ENCODE results near the gene CLPTM1.

DNA sequence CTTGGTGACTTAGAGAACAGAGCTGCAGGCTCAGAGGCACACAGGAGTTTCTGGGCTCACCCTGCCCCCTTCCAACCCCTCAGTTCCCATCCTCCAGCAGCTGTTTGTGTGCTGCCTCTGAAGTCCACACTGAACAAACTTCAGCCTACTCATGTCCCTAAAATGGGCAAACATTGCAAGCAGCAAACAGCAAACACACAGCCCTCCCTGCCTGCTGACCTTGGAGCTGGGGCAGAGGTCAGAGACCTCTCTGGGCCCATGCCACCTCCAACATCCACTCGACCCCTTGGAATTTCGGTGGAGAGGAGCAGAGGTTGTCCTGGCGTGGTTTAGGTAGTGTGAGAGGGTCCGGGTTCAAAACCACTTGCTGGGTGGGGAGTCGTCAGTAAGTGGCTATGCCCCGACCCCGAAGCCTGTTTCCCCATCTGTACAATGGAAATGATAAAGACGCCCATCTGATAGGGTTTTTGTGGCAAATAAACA lies 30.9 kb upstream of the CLPTM1 start:
- no peak for TF ChIP-seq POLR2AphosphoS5 (IDR thresholded peaks at IDR 0.05)
- TF ChIP-seq, protein P1, sequence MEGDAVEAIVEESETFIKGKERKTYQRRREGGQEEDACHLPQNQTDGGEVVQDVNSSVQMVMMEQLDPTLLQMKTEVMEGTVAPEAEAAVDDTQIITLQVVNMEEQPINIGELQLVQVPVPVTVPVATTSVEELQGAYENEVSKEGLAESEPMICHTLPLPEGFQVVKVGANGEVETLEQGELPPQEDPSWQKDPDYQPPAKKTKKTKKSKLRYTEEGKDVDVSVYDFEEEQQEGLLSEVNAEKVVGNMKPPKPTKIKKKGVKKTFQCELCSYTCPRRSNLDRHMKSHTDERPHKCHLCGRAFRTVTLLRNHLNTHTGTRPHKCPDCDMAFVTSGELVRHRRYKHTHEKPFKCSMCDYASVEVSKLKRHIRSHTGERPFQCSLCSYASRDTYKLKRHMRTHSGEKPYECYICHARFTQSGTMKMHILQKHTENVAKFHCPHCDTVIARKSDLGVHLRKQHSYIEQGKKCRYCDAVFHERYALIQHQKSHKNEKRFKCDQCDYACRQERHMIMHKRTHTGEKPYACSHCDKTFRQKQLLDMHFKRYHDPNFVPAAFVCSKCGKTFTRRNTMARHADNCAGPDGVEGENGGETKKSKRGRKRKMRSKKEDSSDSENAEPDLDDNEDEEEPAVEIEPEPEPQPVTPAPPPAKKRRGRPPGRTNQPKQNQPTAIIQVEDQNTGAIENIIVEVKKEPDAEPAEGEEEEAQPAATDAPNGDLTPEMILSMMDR (IDR thresholded peaks at IDR 0.05): no peak

Measured in suprapubic skin (tissue), 3 donors.